ENCODE measurements around the gene LSAMP.
"Not testable (repeated sequence)": the region's sequence is repeated elsewhere in the genome, so short reads cannot be mapped to it uniquely, and the experiment has no call there.

Gene LSAMP

GRCh38 chr3:115788921-115789470, 656.3 kb downstream of the LSAMP start:
- no peak for FAIRE-seq

GRCh38 chr3:115787818-115788217, 657.5 kb downstream of the LSAMP start:
- FAIRE-seq = no peak

GRCh38 chr3:115785782-115786181, 659.5 kb downstream of the LSAMP start:
- FAIRE-seq = no peak

- no peak for FAIRE-seq
These were observed 660.3 kb downstream of the LSAMP start for GRCh38 chr3:115784739-115785536.

- FAIRE-seq = no peak
These were observed 661.1 kb downstream of the LSAMP start for GRCh38 chr3:115783938-115784738.

- peak; percentile 31 for FAIRE-seq
These were observed 661.9 kb downstream of the LSAMP start for GRCh38 chr3:115783426-115783825.

- no peak for FAIRE-seq
These were observed 666.3 kb downstream of the LSAMP start for GRCh38 chr3:115779011-115779410.

- FAIRE-seq = no peak
These were observed 672.3 kb downstream of the LSAMP start for GRCh38 chr3:115772951-115773350.

GRCh38 chr3:115768661-115769060, 676.6 kb downstream of the LSAMP start:
- FAIRE-seq = no peak

GRCh38 chr3:115766587-115767482, 678.5 kb downstream of the LSAMP start:
- FAIRE-seq = no peak

GRCh38 chr3:115761927-115762305, 683.4 kb downstream of the LSAMP start:
- no peak for FAIRE-seq

- FAIRE-seq = no peak
These were observed 684.6 kb downstream of the LSAMP start for GRCh38 chr3:115760716-115761115.

GRCh38 chr3:115758076-115758763, 687.1 kb downstream of the LSAMP start:
- FAIRE-seq = no peak

GRCh38 chr3:115752978-115753377, 692.3 kb downstream of the LSAMP start:
- not testable (repeated sequence) for FAIRE-seq

All from endometrium (tissue), 2 donors.